Activated CD8-positive, alpha-beta T cell treated with anti-CD3 and anti-CD28 coated beads for 36 hours (primary cell): Measurements from ENCODE around the gene DNM2. TPM values are rescaled to one million over a fixed set of nuclear protein-coding genes. Genes with fewer than 3 reads are reported as not detected.

ENCODE experiments used
- ATAC-seq: fragments of 200-7000 bp; cut with Tn5 transposase; one replicate; pipeline ENCODE4 v1.10.0; 2021; ENCODE audit warnings: mild to moderate bottlenecking, moderate library complexity
- CTCF ChIA-PET: fragments of 350-600 bp; sonication (Branson Sonifier 250); formaldehyde crosslinking; loops from one replicate; lab custom pipeline; 2021; ENCODE audit warnings: antibody characterized with exemption; lab: Charles Lee
- POLR2A ChIA-PET: fragments of 350-600 bp; sonication (Branson Sonifier 250); formaldehyde crosslinking; loops from one replicate; lab custom pipeline; 2021; ENCODE audit warnings: antibody characterized with exemption; lab: Charles Lee
- DNase-seq: peaks from one replicate; pipeline ENCODE4 v3.0.0-alpha.2; 2020
- H3K27ac Mint-ChIP-seq: one replicate; pipeline ENCODE4 v1.8.0; 2021; ENCODE audit warnings: mild to moderate bottlenecking, mixed read lengths
- H3K27me3 Mint-ChIP-seq: one replicate; pipeline ENCODE4 v1.8.0; 2021; ENCODE audit warnings: mixed read lengths
- H3K36me3 Mint-ChIP-seq: one replicate; pipeline ENCODE4 v1.8.0; 2021; ENCODE audit warnings: low read depth, mixed read lengths
- H3K4me1 Mint-ChIP-seq: one replicate; pipeline ENCODE4 v1.8.0; 2021; ENCODE audit warnings: low read depth, mixed read lengths
- H3K4me3 Mint-ChIP-seq: one replicate; pipeline ENCODE4 v1.8.0; 2021; ENCODE audit warnings: mild to moderate bottlenecking, moderate library complexity, mixed read lengths
- H3K9me3 Mint-ChIP-seq: one replicate; pipeline ENCODE4 v1.8.0; 2021; ENCODE audit warnings: mixed read lengths
- intact Hi-C: fragments of 100-400 bp; cut with micrococcal nuclease; formaldehyde crosslinking; loops from one replicate; pipeline ENCODE4 v1.10.0; 2022
- total RNA-seq, 2 experiments: library from RNA; stranded (reverse); gene quantifications; one replicate each; pipeline ENCODE4 v1.2.3, GENCODE V29; 2021
- TF ChIP-seq, protein P1 (sequence below): fragments of 200-600 bp; IDR thresholded peaks from one replicate; pipeline ENCODE4 v1.8.0; 2022; ENCODE audit warnings: antibody characterized with exemption, mild to moderate bottlenecking

DNM2 gene
- total RNA-seq, 2 experiments from 2014 or later, result 151 to 153 TPM

DNA sequence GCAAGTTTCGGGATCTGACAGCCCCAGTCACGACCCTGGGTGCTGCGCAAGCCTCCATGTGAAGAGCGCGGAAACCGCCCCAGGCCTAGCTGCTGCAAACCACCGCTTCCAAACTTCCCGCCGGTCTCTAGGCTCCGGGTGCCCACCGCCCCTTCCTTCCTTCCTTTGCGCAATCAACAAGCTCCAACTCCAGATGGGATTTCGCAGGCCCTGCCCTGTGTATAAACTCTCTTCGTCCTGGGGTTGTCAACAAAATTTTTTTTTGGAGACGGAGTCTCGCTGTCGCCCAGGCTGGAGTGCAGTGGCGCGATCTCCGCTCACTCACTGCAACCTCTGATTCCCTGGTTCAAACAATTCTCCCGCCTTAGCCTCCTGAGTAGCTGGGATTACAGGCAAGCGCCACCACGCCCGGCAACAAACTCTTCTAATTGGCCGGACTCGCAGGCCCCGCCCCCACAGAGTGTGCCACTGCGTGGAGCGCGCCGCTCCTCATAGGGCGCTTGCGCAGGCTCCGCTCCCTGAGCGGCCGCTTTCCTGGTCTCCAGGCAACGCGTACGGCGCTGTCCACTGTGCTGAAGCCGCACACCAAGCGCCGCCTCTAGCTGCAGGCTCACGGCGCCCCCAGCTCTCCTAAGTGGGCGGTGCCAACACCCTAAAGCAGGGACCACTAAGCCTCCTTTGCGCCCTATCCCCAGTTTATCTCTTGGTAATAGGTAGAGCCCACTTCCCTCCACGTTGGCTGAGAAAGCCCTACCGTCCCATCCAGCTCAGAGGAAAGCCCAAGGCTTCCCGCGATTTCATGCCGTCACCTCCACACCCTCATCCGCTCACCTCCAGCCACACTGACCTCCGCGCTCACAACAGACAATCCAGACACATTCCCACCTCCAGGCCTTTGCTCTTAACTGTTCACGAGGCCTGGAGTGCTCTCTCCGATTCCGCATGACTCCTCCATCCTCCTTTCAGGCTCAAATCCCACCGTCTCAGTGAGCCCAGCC, 22.2 kb upstream of the DNM2 start:
- ChIA-PET POLR2A (interaction anchor here (0.9 to 1.7 kb wide), 9 partner anchors 10 to 114 kb away, joined by 3 to 5 read pairs (median 4); no protein-coding TSS in a partner anchor), CTCF (interaction anchor here (0.7 to 9.5 kb wide), 7 partner anchors 9 to 304 kb away, joined by 3 to 175 read pairs (median 3); partner anchors contain the start of gene DNM2)
- no peaks in the 10 kb centered on the region for H3K9me3 Mint-ChIP-seq
- intact Hi-C loops, result loop anchor here (5.0 kb wide), 1 partner anchor 43 kb away; the partner anchor contains the start of gene ILF3
- ATAC-seq, result peak; percentile 99
- DNase-seq, result peak; percentile 93
- H3K36me3 Mint-ChIP-seq, result peaks cover 6% of the 10 kb centered on the region
- H3K27me3 Mint-ChIP-seq, result peaks cover 4% of the 10 kb centered on the region
- peak overlapping the region; percentile 62 for H3K4me3 Mint-ChIP-seq
- no peak overlapping the region for H3K27ac Mint-ChIP-seq
- TF ChIP-seq, protein P1, sequence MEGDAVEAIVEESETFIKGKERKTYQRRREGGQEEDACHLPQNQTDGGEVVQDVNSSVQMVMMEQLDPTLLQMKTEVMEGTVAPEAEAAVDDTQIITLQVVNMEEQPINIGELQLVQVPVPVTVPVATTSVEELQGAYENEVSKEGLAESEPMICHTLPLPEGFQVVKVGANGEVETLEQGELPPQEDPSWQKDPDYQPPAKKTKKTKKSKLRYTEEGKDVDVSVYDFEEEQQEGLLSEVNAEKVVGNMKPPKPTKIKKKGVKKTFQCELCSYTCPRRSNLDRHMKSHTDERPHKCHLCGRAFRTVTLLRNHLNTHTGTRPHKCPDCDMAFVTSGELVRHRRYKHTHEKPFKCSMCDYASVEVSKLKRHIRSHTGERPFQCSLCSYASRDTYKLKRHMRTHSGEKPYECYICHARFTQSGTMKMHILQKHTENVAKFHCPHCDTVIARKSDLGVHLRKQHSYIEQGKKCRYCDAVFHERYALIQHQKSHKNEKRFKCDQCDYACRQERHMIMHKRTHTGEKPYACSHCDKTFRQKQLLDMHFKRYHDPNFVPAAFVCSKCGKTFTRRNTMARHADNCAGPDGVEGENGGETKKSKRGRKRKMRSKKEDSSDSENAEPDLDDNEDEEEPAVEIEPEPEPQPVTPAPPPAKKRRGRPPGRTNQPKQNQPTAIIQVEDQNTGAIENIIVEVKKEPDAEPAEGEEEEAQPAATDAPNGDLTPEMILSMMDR, result no peak
- peaks cover 17% of the 10 kb centered on the region for H3K4me1 Mint-ChIP-seq

DNA sequence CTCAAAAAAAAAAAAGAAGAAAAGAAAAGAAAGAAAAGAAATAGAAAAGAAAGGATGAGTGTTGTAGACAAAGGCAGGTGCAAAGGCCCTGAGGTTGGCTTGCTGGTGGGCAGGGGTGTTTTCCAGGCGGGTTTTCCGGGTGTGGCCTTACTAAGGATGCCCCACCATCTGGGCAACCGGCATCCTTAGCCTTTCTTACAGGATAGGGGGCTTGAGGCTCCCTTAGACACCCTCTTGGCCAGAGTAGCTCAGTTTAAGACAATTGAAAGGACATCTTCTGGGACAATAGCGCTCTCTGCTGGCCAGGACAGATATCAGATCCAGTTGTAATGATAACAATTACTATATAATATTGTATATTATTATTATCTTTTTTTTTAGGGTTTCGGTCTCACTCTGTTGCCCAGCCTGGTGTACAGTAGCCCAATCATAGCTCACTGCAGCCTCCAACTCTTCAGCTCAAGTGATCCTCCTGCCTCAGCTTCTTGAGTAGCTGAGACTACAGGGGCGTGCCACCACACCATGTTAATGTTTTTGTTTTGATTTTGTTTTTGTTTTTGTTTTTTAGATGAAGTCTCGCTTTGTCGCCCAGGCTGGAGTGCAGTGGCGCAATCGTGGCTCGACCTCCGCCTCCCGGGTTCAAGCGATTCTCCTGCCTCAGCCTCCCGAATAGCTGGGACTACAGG, 18.1 kb upstream of the DNM2 start:
- peaks cover 22% of the 10 kb centered on the region for H3K4me1 Mint-ChIP-seq
- CTCF ChIA-PET, result interaction anchor here (0.6 to 9.5 kb wide), 53 partner anchors 8 to 410 kb away, joined by 3 to 175 read pairs (median 4); partner anchors contain the start of genes DNM2 and TMED1
- no peaks in the 10 kb centered on the region for H3K9me3 Mint-ChIP-seq
- ATAC-seq (peak; percentile 14), DNase-seq (peak; percentile 89)
- peaks cover 12% of the 10 kb centered on the region for H3K36me3 Mint-ChIP-seq
- peak overlapping the region; percentile 8 for H3K4me3 Mint-ChIP-seq
- intact Hi-C loops, result loop anchor here (2.0 to 5.0 kb wide), 2 partner anchors 47 to 119 kb away; partner anchors contain the start of gene ILF3
- no peak overlapping the region for H3K27ac Mint-ChIP-seq
- peaks cover 4% of the 10 kb centered on the region for H3K27me3 Mint-ChIP-seq
- TF ChIP-seq, protein P1, result peak; percentile 86
- POLR2A ChIA-PET, result interaction anchor here (0.7 to 4.3 kb wide), 10 partner anchors 10 to 118 kb away, joined by 3 to 26 read pairs (median 4); no protein-coding TSS in a partner anchor

DNA sequence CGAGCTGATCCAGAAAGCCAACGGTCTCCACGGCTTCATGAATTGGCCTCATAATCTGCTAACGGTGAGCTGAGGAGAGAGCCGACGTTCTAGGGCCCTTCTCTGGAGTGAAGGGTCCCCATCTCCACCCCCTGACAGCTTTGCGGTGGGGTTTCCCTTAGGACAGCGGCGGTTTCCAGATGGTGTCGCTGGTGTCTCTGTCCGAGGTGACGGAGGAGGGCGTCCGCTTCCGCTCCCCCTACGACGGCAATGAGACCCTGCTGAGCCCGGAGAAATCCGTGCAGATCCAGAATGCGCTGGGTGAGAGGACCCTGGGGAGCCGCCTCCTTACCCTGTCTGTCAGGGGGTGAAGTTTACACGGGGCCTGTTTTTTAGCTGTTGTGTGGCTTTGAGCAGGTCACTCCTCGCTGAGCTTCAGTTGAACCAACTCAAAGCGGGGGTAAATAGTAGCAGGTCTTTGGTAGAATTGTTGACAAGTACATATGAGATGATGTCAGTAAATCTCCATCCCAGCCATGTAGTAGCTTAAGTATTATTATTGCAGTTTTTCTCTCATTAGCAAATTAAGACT, 15.8 kb upstream of the DNM2 start:
- intact Hi-C loops, result no loop called here
- Mint-ChIP-seq H3K27ac (peak overlapping the region; percentile 88), H3K4me1 (peaks cover 8% of the 10 kb centered on the region), H3K4me3 (peak overlapping the region; percentile 93), H3K9me3 (no peaks in the 10 kb centered on the region), H3K27me3 (peaks cover 2% of the 10 kb centered on the region), H3K36me3 (peaks cover 12% of the 10 kb centered on the region)
- TF ChIP-seq, protein P1, result no peak
- DNase-seq, result peak; percentile 57
- CTCF ChIA-PET, result interaction anchor here (0.7 to 9.5 kb wide), 28 partner anchors 10 to 297 kb away, joined by 3 to 175 read pairs (median 5); partner anchors contain the start of genes DNM2, KRI1 and TMED1
- peak; percentile 56 for ATAC-seq
- POLR2A ChIA-PET, result interaction anchor here (0.5 to 4.3 kb wide), 22 partner anchors 10 to 261 kb away, joined by 3 to 26 read pairs (median 4); partner anchors contain the start of gene DNM2

DNA sequence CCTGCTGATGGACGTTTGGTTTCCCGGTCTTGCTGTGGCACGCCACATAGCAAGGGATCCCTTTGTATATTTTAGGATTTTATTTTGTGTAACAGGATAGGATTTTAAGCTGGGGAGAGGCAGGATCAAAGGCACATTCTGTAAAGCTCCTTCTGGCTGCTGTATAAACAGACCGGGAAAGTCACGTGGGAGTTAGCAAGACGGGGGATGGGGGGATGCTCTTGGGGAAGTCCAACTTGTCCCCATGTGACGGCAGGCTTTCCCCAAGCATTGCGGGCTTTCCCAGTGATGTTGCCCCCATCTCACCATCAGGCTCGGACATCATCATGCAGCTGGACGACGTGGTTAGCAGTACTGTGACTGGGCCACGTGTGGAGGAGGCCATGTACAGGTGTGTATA, 10.9 kb upstream of the DNM2 start:
- Mint-ChIP-seq H3K4me1 (peaks cover 4% of the 10 kb centered on the region), H3K9me3 (no peaks in the 10 kb centered on the region), H3K27me3 (no peaks in the 10 kb centered on the region), H3K4me3 (no peak overlapping the region), H3K36me3 (peaks cover 24% of the 10 kb centered on the region), H3K27ac (no peak overlapping the region)
- POLR2A ChIA-PET, result interaction anchor here (0.6 kb wide), 1 partner anchor 10 kb away, joined by 3 read pairs; no protein-coding TSS in a partner anchor
- DNase-seq (no peak), ATAC-seq (no peak)
- TF ChIP-seq, protein P1, result no peak
- CTCF ChIA-PET, result interaction anchor here (1.2 kb wide), 1 partner anchor 12 kb away, joined by 3 read pairs; no protein-coding TSS in a partner anchor
- intact Hi-C loops, result no loop called here
